GM12892 (cell line): ENCODE measurements around the gene FCER2.

Source experiments
- POLR2A ChIP-seq: IDR thresholded peaks from 2 replicates; pipeline ENCODE4 v1.6.1; 2011; ENCODE audit warnings: low read depth, low read length, control low read depth
- POLR2AphosphoS5 ChIP-seq: IDR thresholded peaks from 2 replicates; pipeline ENCODE4 v1.6.1; 2011; ENCODE audit warnings: low read depth, low read length, control low read depth
- TAF1 ChIP-seq: IDR thresholded peaks from 2 replicates; pipeline ENCODE4 v1.6.1; 2011; ENCODE audit warnings: low read depth, mild to moderate bottlenecking, control low read depth, low read length, borderline replicate concordance

DNA sequence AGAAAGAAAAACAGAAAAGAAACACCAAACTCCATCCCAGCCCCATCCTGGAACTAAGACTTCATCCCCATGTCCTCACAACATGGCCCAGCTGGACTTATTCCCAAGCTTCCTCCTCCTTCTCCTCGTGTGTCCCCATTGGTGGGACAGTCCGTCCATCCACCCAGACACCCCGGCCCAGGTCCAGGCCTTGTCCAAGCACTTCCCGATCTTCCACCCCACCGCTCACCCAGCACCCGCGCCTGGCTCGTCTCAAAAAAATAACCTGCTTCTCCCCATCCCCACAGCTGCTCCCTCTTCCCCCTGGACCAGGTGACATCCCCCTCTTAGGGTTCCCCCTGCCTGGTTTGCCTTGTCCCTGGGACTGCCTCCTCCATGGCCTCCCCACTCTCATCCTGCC, 1.4 kb upstream of the FCER2 start:
- TF ChIP-seq POLR2A (no peak), POLR2AphosphoS5 (no peak), TAF1 (no peak)
